Anterior cingulate cortex (tissue), 58 donors: Measurements from ENCODE around the gene LDB2.

Experiments
- DNase-seq, 58 donors: peaks; one replicate each; lab custom pipeline; 2025; lab: John Stamatoyannopoulos, UW

LDB2 gene

GRCh38 chr4:16887887-16888286 is 10.6 kb downstream of the LDB2 start:
- DNase-seq, result no peak

- DNase-seq, result no peak
Measured at GRCh38 chr4:16884673-16885460, 13.6 kb downstream of the LDB2 start.

GRCh38 chr4:16883806-16884205 is 14.6 kb downstream of the LDB2 start:
- no peak for DNase-seq

- no peak for DNase-seq
Measured at GRCh38 chr4:16881151-16881884, 17.1 kb downstream of the LDB2 start.

GRCh38 chr4:16875487-16875886 is 23.0 kb downstream of the LDB2 start:
- peak in 9 of 58 donors; percentile 1 to 36 (median 14) for DNase-seq

GRCh38 chr4:16869594-16870245 is 28.7 kb downstream of the LDB2 start:
- peak in 12 of 58 donors; percentile 1 to 57 (median 15) for DNase-seq

GRCh38 chr4:16868674-16869073 is 29.8 kb downstream of the LDB2 start:
- no peak for DNase-seq

- DNase-seq, result no peak
Measured at GRCh38 chr4:16867827-16868226, 30.6 kb downstream of the LDB2 start.

- no peak for DNase-seq
Measured at GRCh38 chr4:16866974-16867373, 31.5 kb downstream of the LDB2 start.

GRCh38 chr4:16865897-16866283 is 32.6 kb downstream of the LDB2 start:
- no peak for DNase-seq

GRCh38 chr4:16865209-16865896 is 33.1 kb downstream of the LDB2 start:
- no peak for DNase-seq

- no peak for DNase-seq
Measured at GRCh38 chr4:16864199-16864598, 34.2 kb downstream of the LDB2 start.

GRCh38 chr4:16862697-16863096 is 35.7 kb downstream of the LDB2 start:
- no peak for DNase-seq

GRCh38 chr4:16860516-16860915 is 37.9 kb downstream of the LDB2 start:
- no peak for DNase-seq

- DNase-seq, result no peak
Measured at GRCh38 chr4:16859031-16859430, 39.4 kb downstream of the LDB2 start.

- DNase-seq, result no peak
Measured at GRCh38 chr4:16858275-16858752, 40.1 kb downstream of the LDB2 start.

- no peak for DNase-seq
Measured at GRCh38 chr4:16857425-16857824, 41.0 kb downstream of the LDB2 start.

- no peak for DNase-seq
Measured at GRCh38 chr4:16853640-16854039, 44.8 kb downstream of the LDB2 start.

GRCh38 chr4:16852644-16853043 is 45.8 kb downstream of the LDB2 start:
- DNase-seq, result no peak

- no peak for DNase-seq
Measured at GRCh38 chr4:16852228-16852627, 46.2 kb downstream of the LDB2 start.
